GM18517 (cell line): ENCODE results near the gene EME2.

Experiments used
- ATAC-seq: cut with Tn5 transposase; IDR thresholded peaks from one replicate; pipeline ENCODE4 v1.9.1; 2021; ENCODE audit warnings: mild to moderate bottlenecking, moderate library complexity; ENCODE audit not compliant: unreplicated experiment

The EME2 gene

DNA sequence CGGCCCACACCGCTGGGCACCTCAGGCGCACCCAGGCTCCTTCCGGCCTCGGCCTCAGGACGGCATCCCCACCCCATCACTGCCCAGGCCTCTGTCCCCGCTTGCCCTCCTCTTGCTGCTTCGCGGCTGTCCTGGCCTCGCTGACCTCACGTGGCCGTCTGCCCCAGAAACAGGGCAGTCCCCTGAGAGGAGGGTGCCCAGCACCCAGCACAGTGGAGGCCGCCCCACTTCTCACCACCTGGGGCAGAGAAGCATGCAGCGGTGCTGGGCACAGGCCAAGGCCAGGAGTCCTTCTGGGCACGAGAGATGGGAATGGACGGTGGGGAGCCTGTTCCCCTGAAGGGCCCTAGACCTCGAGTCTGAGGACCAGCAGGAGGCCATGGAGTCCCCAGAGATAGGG, 45.1 kb downstream of the EME2 start:
- no peak for ATAC-seq

DNA sequence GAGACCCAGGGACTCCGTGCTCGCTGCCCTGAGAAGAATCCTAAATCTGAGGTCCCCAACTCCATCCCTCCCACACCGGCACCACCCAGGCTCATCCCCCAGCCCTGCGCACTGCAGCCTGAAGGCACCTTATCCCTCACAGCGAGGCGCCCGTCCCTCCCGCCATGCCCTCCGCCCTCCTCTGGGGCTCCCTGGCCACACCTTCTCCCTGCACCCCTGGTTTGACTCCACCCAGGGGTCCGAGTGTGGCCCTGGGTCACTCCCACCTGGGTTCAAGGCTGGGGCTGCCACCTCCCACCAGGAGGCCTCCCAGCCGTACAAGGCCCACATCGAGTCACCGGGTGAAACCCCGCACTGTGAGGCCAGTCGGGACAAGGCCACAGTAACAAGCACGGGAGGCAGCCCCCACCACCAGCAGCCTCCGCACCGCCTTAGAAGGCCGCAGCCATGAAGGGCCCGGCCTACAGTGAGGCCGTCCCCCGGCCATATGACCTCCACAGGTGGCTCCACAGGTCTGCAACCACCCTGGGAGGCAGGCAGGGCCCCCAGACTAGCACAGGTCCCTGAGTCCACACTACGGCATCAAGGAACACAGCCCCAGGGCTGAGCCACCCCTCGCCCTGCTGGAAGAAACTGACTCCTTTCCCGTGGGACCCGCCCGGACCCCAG, 45.7 kb downstream of the EME2 start:
- ATAC-seq, result no peak

DNA sequence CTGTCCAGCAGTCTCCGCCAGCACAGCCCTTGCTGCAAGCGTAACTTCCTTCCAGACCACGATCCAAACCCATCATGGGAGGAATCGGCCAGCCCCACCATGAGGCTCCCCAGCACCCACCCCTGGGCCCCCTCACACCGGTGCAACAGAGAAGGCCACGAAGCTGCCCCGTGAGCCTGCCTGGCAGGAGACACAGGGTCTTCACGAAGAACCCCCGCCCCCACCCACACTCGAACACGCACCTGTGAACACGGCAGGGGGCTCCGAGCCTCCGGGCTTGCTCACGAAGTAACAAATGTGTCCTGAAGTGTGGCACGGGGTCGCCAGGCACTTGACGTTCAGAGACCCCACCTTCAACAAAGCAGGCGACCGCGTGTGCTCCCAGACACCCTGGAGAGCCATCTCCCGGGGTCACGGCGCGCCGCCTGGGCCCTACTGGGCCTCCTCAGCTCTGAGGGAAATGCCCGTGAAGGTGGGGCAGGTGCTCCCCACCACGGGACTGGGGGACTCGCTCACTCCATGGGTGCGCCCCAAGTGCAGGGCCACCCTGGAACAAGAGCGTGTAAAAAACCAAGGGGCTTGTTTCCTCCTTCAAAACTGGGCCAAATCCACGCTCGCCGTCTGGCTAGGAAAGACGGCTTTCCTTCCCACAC, 46.4 kb downstream of the EME2 start:
- no peak for ATAC-seq

DNA sequence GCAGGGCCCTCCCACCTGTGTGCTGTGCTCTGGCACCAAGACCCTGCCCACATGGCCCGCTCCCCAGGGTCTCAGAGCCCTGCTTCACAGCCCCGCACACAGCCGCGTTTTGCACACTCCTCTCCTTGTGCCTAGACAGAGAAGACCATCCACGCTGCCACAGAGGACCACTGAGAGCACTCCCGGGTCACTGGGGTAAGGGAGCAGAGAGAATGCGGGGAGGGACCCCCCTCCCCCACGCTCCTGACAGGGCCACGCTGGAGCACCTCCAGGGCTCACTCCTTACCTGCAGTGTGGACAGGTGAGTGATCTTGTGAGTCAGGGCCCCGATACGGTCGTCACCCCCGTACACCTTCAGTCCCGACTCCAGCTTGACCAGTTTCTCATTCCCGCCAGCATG, 47.0 kb downstream of the EME2 start:
- ATAC-seq, result no peak

DNA sequence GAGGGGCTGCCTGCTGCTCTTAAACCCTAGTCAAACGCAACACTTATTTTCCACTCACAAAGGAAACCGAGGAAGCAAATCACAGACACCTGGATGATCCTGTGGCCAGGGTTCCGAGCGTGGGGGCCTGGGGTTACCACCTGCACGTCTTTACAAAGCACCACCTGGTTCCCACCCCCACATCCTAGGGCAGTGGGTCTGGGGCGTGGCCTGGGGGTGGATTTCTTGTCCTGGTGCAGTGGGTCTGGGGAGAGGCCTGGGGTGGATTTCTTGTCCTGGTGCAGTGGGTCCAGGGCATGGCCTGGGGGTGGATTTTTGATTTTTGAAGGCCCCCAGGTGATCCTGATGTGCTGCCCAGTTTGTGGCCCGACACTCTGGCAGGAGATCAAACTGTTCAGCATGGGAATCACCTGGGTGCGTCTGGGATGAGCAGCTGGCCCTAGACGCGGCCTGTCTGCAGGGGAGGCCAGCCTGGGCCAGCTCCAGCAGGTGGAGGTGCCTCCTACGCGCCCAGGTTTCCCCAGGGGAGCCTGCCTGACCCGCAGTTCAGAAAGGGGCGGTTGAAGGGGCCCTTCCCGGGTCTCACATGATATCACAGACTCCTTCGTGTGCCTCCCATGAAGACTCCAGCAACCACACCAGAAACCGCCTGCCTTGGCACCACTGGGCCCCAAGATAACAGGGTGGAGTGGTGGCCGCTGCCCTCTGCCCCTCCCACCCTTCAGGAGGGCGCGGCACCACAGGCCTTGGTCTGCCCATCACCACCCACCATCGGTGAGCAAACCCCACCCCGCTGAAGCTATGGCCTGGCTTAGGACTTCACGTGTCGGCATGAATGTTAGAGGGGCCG, 47.7 kb downstream of the EME2 start:
- no peak for ATAC-seq

DNA sequence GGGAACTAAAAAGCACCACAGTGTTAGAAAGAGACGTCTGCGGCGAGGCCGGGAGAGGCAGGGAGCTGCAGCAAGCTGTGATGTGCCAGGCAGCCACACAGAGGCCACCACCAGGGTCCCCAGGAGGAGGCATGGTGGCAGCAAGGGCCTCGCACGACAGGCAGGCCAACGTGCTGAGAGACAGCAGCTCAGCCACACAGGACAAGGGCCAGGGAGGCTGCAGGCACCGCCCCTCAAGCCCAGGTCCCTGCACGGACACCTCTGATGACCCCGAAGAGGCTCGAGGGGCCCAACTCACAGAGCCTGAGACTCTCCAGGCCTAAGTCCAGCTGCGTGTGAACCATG, 48.3 kb downstream of the EME2 start:
- no peak for ATAC-seq

DNA sequence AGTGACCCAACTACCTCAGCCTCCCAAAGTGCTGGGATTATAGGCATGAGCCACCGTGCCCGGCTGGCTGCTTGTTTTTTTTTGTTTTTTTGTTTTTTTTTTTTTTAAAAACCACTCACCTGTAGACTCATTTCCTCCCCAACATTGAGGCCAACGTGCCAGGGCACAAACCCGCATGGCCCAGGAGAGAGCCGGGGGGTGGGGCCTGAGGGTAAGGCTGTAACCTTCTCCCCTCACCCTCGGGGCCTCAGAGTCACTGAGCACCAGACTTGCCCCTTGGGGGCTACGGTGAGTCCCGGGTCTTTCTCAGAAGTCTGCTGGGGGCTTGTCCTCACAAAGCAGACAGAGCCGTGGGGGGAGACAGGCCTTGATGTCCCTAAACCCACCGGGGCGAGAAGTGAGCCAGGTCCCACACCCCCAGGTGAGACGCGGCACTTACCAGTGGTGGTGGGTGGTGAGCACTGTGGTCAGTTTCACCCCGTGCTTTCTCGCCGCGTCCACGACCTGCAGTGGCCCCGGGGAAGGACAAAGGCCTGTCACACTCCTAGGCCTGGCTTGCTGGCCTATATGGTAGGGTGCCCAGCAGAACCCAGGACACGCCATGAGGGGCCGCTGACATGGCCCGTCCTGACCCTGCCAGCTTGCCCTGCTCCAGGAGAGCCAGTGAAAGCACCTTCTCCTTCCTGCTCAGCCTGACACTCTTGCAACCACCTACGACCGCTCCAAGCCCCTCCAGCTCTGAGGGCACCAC, 49.4 kb downstream of the EME2 start:
- ATAC-seq, result no peak

DNA sequence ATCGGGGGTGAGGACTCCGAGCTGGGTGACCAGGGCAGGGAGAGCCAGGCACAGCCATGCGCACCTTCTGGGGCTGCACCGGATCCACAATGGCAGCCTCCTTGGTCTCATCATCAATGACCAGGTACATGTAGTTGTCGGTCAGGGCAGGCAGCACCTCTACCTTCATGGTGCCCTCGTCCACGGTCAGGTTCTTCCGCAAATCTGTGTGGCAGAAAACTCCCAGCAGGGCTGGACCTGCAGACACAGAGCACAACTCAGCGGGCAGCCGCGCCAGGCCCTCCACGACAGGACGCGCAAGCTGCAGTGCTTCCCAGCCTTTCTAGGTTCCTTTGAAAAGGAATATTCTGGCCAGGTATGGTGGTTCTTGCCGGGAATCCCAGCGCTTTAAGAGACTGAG, 50.2 kb downstream of the EME2 start:
- ATAC-seq, result no peak

DNA sequence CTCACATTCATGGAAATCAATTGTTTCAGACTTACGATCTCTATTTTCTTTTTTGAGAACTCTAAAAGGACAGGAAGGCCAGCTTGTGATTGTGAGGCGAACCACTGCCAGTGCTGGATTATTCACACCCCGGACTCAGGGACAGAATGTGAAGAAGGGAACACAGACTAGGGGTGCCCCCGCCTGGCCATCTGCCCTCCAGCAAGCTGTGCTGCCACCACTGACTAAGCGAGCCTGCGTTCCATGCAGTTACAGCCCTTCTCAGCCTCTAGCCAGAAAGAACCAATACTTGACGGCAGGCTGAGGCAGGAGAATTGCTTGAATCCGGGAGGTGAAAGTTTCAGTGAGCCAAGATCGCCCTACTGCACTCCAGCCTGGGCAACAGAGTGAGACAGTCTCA, 51.2 kb downstream of the EME2 start:
- ATAC-seq, result no peak

DNA sequence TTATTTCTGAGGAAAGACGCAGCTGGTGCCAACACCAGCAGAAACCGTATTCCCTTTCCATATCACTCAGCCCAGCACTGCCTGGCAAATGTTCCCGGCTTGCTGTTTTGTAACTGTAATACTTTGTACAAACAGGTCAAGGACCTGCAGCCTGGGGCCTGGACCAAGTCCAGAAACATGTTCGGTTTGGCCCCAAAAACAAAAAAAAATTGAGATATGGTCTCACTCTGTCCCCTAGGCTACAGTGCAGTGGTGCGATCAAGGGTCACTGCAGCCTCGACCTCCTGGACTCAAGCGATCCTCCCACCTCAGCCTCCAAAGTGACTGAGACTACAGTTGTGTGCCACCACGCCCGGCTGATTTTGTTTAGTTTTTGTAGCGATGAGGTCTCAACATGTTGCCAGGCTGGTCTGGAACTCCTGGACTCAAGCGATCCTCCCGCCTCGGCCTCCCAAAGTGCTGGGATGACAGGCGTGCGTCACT, 52.8 kb downstream of the EME2 start:
- no peak for ATAC-seq
